Uterus (tissue), 4 donors: Measurements from ENCODE around the gene ETF1. TPM values are rescaled to one million over a fixed set of nuclear protein-coding genes. Genes with fewer than 3 reads are reported as not detected.
"Not testable (repeated sequence)": the region's sequence is repeated elsewhere in the genome, so short reads cannot be mapped to it uniquely, and the experiment has no call there.

Experiments
- DNase-seq, 2 donors: peaks; one replicate each; pipeline ENCODE4 v3.0.0-alpha.2; 2019 to 2020
- H3K27ac ChIP-seq, 2 donors: fragments of 200-600 bp; sonication (generic); 1 replicate in 1 of 2; 2 replicates in 1 of 2; pipeline ENCODE4 v1.5.1; 2016 to 2018
- H3K27me3 ChIP-seq, 2 donors: fragments of 200-600 bp; sonication (generic); one replicate each; pipeline ENCODE4 v1.5.1; 2018 to 2019; ENCODE audit warnings: control low read depth in 1 of 2
- H3K36me3 ChIP-seq, 2 donors: fragments of 200-600 bp; sonication (generic); one replicate each; pipeline ENCODE4 v1.5.1; 2019; ENCODE audit warnings: control low read depth in 1 of 2
- H3K4me1 ChIP-seq, 2 donors: fragments of 200-600 bp; sonication (generic); one replicate each; pipeline ENCODE4 v1.5.1; 2018 to 2019; ENCODE audit warnings: control low read depth in 1 of 2
- H3K4me3 ChIP-seq, 2 donors: fragments of 200-600 bp; sonication (generic); 1 replicate in 1 of 2; 2 replicates in 1 of 2; pipeline ENCODE4 v1.5.1; 2018 to 2019; ENCODE audit warnings: mild to moderate bottlenecking in 1 of 2
- H3K9me3 ChIP-seq, 2 donors: fragments of 200-600 bp; sonication (generic); one replicate each; pipeline ENCODE4 v1.5.1; 2019; ENCODE audit warnings: control low read depth in 1 of 2
- CTCF ChIP-seq, 4 experiments: fragments of 200-600 bp in 2 of 4; fragments of 450-650 bp in 2 of 4; sonication (generic) in 2 of 4; IDR thresholded peaks; one replicate each; pipeline ENCODE4 v1.5.1; 2016 to 2019; ENCODE audit warnings: antibody characterized with exemption in 4 of 4, mild to moderate bottlenecking in 2 of 4, moderate library complexity in 1 of 4
- POLR2A ChIP-seq, 2 donors: fragments of 450-650 bp; IDR thresholded peaks; one replicate each; pipeline ENCODE4 v1.6.1; 2016; ENCODE audit warnings: antibody characterized with exemption in 2 of 2, mild to moderate bottlenecking in 1 of 2, moderate library complexity in 1 of 2
- intact Hi-C: fragments of 100-400 bp; cut with DNase I; formaldehyde crosslinking; loops from one replicate; pipeline ENCODE4 v1.15.1; 2023; ENCODE audit warnings: low total_unique reads
- total RNA-seq, 4 donors: library from RNA; depleted of rRNA in 3 of 4; stranded (reverse); fragments of >200 nt in 3 of 4; gene quantifications; one replicate each; pipeline versions ENCODE4 v1.1.0 to v1.2.4, GENCODE V29; 2014 to 2023
- donor health status: DM: yes; HTN: yes; CAD: no.

Gene ETF1
- total RNA-seq, 4 donors from 2014 or later: 40.9 to 129 (median 87.8) TPM

- no peaks in the 10 kb centered on the region for H3K27me3 ChIP-seq
- no peak for DNase-seq
- no peaks in the 10 kb centered on the region for H3K4me1 ChIP-seq
- H3K36me3 ChIP-seq: no peaks in the 10 kb centered on the region
- no peak overlapping the region for H3K4me3 ChIP-seq
- intact Hi-C loops: no loop called here
- H3K27ac ChIP-seq: no peak overlapping the region
- no peaks in the 10 kb centered on the region for H3K9me3 ChIP-seq
- no peak for TF ChIP-seq POLR2A (IDR thresholded peaks at IDR 0.05)
- no peak for TF ChIP-seq CTCF (IDR thresholded peaks at IDR 0.05)
Measured at GRCh38 chr5:138508958-138509357, 34.1 kb downstream of the ETF1 start.

DNA sequence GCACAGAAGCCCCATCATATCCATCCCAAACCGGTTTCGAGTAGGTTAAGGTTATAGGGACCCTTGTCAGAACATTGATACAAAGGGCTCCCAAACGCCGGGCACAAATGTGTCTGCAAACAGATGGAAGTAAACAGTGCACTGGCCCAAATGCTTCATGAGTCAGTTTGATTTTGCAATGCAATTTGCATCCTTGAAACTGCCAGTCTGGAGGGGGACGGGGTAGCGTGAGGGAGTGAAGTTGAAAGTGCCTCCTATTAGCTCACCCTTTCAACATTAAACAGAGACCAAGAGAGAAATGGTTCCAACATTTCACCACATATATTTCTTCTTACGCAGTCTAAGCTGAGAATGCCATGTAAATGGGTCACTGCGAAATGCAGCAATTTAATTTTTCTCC lies 35.6 kb downstream of the ETF1 start:
- peak overlapping the region in 1 of 2 donors; percentile 30 for H3K27ac ChIP-seq
- intact Hi-C loops: not testable (repeated sequence)

DNA sequence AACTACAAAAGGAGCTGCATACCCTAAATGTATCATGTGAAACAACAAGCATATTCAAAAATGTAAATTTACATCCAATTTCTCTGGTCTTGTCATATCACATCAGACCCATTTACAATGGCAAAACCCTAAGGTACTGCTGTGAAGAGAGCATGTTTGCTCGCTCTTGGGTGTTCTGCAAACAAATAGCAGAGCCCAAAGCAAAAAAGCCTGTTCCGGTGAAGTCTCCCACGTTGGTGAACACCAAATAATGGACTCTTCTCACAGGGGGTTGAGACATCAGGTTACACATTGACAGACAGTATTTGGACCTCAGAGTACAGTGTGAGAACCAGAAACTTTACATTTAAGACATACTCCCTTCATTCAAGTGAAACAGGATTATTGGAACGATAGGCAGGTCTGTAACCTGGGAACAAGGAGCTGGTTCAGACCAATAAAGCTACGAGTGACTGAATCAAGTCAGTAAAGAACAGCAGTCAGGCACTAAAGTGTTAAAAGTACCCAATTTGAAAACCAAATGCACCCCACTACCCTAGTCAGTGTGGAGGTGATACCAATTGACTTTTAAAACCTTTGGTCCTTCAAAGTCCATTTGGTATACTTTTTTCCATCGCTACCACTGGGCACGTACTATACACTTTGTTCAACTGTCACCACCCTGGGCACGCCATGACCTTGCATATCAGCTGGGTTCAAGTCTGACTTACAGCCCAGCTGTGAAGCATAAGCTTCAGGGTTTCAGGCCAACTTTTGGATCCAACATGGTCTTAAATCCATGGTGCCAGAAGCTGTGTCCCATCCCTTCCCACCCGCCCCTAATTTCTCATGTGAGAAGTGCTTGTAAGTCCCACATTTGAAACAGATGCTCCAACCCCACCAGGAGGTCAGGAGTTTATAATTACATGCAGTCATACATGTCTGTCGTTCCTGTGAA lies 36.4 kb downstream of the ETF1 start:
- no peaks in the 10 kb centered on the region for H3K36me3 ChIP-seq

More for the DNA sequence above, 35.6 kb downstream of the ETF1 start:
- H3K27me3 ChIP-seq, H3K4me3 ChIP-seq, H3K9me3 ChIP-seq, H3K36me3 ChIP-seq, H3K4me1 ChIP-seq: not testable (repeated sequence)
- peak in 1 of 2 donors; percentile 38 for DNase-seq

DNA sequence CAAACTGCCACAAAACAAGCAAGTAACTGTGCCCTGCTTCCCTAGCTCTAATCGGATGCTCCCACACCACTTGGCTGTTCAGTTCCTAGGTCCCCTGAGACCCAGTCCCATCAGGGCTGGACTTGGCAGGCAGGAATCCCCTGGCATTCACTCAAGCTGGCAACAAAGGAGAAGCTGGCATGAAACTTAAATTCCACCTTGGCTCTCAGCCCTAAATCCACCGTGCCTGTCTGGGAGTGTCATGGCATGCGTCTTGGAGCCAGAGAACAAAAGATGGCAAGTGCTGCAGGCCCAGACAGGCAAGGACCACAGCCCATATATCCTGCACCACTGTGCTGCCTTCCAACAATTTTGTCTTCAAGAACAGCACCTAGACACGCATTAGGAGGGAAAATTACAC lies 38.2 kb downstream of the ETF1 start:
- H3K9me3 ChIP-seq: no peaks in the 10 kb centered on the region
- H3K27ac ChIP-seq: no peak overlapping the region
- no peak for DNase-seq
- H3K36me3 ChIP-seq: no peaks in the 10 kb centered on the region
- TF ChIP-seq CTCF (IDR thresholded peaks at IDR 0.05) (no peak), POLR2A (IDR thresholded peaks at IDR 0.05) (no peak)
- intact Hi-C loops: loop anchor here (5.0 kb wide), 2 partner anchors 42 to 57 kb away; no protein-coding TSS in a partner anchor
- no peaks in the 10 kb centered on the region for H3K27me3 ChIP-seq
- H3K4me1 ChIP-seq: no peaks in the 10 kb centered on the region
- no peak overlapping the region for H3K4me3 ChIP-seq

More for the DNA sequence above, 36.4 kb downstream of the ETF1 start:
- Histone ChIP-seq H3K4me1 (no peaks in the 10 kb centered on the region), H3K27me3 (no peaks in the 10 kb centered on the region), H3K9me3 (no peaks in the 10 kb centered on the region), H3K27ac (peak overlapping the region in 1 of 2 donors; percentile 30), H3K4me3 (no peak overlapping the region)
- no peak for DNase-seq
- intact Hi-C loops: no loop called here
- no peak for TF ChIP-seq CTCF (IDR thresholded peaks at IDR 0.05)
- TF ChIP-seq POLR2A (IDR thresholded peaks at IDR 0.05): no peak

GRCh38 chr5:138503487-138504270 lies 39.4 kb downstream of the ETF1 start:
- Histone ChIP-seq H3K27me3 (no peaks in the 10 kb centered on the region), H3K36me3 (no peaks in the 10 kb centered on the region), H3K4me3 (no peak overlapping the region), H3K9me3 (no peaks in the 10 kb centered on the region), H3K4me1 (no peaks in the 10 kb centered on the region), H3K27ac (peak overlapping the region in 1 of 2 donors; percentile 5)
- TF ChIP-seq POLR2A (IDR thresholded peaks at IDR 0.05): no peak
- TF ChIP-seq CTCF (IDR thresholded peaks at IDR 0.05): peak; percentile 62 to 90 (median 73)
- intact Hi-C loops: loop anchor here (5.0 kb wide), 2 partner anchors 41 to 56 kb away; no protein-coding TSS in a partner anchor
- peak in 1 of 2 donors; percentile 44 for DNase-seq
